ENCODE data around the gene RNPS1.
"Not testable (repeated sequence)": the region's sequence is repeated elsewhere in the genome, so short reads cannot be mapped to it uniquely, and the experiment has no call there.

DNA sequence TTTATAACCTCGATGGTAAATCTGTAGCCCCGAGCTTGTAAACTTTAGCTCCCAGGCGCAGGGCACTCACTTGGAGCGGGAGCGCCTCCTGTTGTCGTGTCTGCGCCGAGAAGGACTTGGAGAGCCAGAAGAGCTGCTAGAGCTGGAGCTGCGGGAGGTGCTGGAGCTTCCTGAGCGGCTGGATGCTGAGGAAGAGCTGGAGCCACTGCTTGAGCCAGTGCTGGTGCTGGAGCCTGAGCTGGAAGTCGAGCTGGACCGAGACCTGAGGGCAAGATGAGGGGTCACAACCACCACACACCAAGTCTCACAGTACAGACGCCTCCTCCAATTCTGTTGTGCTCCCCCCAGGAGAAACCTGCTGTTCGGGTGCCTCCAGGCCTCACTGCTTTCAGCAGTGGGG, 4.9 kb downstream of the RNPS1 start:
- TF ChIP-seq MYC (IDR thresholded peaks at IDR 0.05; ENCODE audit: low read depth, low read length); CTCF (IDR thresholded peaks at IDR 0.05; ENCODE audit: low read depth, low read length); POLR2A (IDR thresholded peaks at IDR 0.05; ENCODE audit: extremely low read depth, insufficient read length): not testable (repeated sequence)
- TF ChIP-seq, protein P1, sequence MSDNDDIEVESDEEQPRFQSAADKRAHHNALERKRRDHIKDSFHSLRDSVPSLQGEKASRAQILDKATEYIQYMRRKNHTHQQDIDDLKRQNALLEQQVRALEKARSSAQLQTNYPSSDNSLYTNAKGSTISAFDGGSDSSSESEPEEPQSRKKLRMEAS (IDR thresholded peaks at IDR 0.05; ENCODE audit: low read depth, low read length): not testable (repeated sequence)

All from NB4 (cell line).